HG02798 (cell line): ENCODE measurements around the gene ACSL6.

Source experiments
- ATAC-seq: cut with Tn5 transposase; IDR thresholded peaks from one replicate; pipeline ENCODE4 v1.9.1; 2021; ENCODE audit warnings: mild to moderate bottlenecking; ENCODE audit not compliant: unreplicated experiment, poor library complexity

ACSL6 gene

GRCh38 chr5:131986161-131986912 is 25.1 kb downstream of the ACSL6 start:
- ATAC-seq, result no peak

- no peak for ATAC-seq
Measured at GRCh38 chr5:131984956-131985665, 26.3 kb downstream of the ACSL6 start.

- ATAC-seq, result no peak
Measured at GRCh38 chr5:131983244-131983771, 28.1 kb downstream of the ACSL6 start.

- ATAC-seq, result no peak
Measured at GRCh38 chr5:131981516-131981915, 29.9 kb downstream of the ACSL6 start.

GRCh38 chr5:131980696-131981095 is 30.8 kb downstream of the ACSL6 start:
- no peak for ATAC-seq

GRCh38 chr5:131979816-131980215 is 31.6 kb downstream of the ACSL6 start:
- no peak for ATAC-seq

GRCh38 chr5:131977212-131977604 is 34.2 kb downstream of the ACSL6 start:
- ATAC-seq, result no peak

GRCh38 chr5:131976414-131977211 is 34.8 kb downstream of the ACSL6 start:
- ATAC-seq, result peak; percentile 41

- ATAC-seq, result no peak
Measured at GRCh38 chr5:131974956-131975726, 36.3 kb downstream of the ACSL6 start.

- ATAC-seq, result no peak
Measured at GRCh38 chr5:131974622-131974955, 36.9 kb downstream of the ACSL6 start.

- ATAC-seq, result no peak
Measured at GRCh38 chr5:131974016-131974415, 37.4 kb downstream of the ACSL6 start.

- no peak for ATAC-seq
Measured at GRCh38 chr5:131973089-131973712, 38.3 kb downstream of the ACSL6 start.

GRCh38 chr5:131968396-131968954 is 43.0 kb downstream of the ACSL6 start:
- no peak for ATAC-seq

GRCh38 chr5:131966551-131966950 is 44.9 kb downstream of the ACSL6 start:
- no peak for ATAC-seq

GRCh38 chr5:131965826-131966415 is 45.5 kb downstream of the ACSL6 start:
- no peak for ATAC-seq

GRCh38 chr5:131959906-131960305 is 51.6 kb downstream of the ACSL6 start:
- ATAC-seq, result no peak

- ATAC-seq, result no peak
Measured at GRCh38 chr5:131959136-131959535, 52.3 kb downstream of the ACSL6 start.

GRCh38 chr5:131957721-131958441 is 53.6 kb downstream of the ACSL6 start:
- no peak for ATAC-seq
